ENCODE measurements around the gene ACOT9.
"Not testable (repeated sequence)": the region's sequence is repeated elsewhere in the genome, so short reads cannot be mapped to it uniquely, and the experiment has no call there.

ACOT9 gene, protein sequence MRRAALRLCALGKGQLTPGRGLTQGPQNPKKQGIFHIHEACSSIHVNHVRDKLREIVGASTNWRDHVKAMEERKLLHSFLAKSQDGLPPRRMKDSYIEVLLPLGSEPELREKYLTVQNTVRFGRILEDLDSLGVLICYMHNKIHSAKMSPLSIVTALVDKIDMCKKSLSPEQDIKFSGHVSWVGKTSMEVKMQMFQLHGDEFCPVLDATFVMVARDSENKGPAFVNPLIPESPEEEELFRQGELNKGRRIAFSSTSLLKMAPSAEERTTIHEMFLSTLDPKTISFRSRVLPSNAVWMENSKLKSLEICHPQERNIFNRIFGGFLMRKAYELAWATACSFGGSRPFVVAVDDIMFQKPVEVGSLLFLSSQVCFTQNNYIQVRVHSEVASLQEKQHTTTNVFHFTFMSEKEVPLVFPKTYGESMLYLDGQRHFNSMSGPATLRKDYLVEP

DNA sequence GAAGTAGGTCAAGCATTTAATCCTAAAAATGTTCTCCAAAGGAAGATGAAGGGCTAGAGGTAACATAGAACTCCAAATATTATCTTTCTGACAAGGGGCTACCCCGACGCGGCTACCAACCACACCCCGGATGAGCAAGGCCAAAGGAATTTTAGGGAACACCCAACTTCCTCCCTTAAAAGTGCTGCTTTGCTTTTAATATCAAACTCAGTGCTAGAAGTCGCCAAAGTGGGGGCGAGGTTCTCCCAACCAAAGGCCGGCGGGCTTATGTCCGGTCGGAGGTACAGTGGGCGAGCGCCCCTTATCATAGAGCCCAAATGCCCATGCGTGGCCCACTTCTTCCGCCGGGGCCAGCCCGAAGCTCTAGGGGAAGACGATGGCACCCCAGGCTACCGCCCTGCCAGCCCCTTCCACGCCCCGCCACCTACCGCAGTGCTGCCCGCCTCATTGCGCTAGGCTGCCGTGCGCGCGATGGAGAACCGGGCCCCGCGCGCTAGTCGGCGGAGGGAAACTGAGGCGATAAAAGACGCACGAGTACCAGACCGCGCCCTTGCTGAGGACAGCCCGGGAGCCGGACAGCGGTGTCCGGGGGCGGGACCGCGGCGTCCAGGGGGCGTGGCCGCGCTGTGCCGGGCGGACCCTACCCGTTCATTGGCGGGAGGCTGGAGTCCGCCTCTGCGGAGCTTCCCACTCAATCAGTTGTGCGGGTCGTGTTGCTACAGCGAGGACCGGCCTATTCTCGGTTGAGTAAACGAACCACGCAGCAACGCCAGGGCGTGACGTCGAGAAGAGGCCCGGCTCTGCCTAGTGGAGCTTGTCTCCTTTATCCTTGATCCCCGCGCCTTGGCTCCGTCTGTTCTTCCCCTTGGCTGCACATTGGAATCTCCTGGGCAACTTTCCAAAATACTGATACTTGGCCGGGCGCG lies at the start of gene ACOT9:
Gene ACOT9, minus strand, starts transcription at position 580 of the 926 bp plus-strand sequence. Its CDS starts 132 bp downstream, at position 448.
- peak; percentile 45 for DNase-seq

DNA sequence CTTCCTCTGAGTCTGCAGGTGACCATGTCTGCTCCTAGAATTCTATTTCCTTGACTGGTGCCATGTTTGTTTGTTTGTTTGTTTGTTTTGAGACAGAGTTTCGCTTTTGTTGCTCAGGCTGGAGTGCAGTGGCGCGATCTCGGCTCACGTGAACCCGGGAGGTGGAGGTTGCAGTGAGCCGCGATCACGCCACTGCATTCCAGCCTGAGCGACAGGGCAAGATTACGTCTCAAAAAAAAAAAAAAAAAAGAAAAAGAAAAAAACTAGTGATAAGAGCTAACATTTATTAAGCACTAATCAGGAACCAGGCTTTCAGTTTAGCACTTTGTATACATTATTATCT lies 47.0 kb upstream of the ACOT9 start:
- DNase-seq = no peak

DNA sequence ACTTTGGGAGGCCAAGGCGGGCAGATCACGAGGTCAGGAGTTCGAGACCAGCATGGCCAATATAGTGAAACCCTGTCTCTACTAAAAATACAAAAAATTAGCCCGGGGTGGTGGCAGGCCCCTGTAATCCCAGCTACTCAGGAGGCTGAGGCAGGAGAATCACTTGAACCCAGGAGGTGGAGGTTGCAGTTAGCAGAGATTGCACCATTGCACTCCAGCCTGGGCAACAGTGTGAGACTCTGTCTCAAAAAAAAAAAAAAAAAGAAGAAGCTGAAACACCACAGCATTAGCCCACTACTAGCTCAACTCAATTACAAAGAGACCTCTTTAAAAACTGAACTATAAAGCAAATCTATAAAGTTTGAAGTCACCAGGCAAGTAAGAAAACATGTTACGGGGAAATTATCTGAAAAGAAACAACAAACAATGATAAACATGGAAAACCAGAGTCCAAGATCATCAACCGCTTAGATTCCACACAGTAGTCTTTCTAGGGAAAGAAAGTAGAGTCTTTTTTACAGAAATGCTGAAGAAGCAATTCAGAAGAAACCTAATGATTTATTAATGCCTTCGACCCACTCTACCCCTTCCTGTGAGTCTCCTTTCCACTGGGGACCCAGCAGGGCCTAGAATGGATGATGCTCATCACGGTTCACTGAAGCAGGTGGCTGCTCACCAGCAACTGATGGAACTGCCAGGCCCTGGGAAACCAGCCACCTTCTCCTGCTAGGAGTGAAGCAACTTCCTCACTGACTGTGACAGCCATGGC lies 46.5 kb upstream of the ACOT9 start:
- no peak for DNase-seq

DNA sequence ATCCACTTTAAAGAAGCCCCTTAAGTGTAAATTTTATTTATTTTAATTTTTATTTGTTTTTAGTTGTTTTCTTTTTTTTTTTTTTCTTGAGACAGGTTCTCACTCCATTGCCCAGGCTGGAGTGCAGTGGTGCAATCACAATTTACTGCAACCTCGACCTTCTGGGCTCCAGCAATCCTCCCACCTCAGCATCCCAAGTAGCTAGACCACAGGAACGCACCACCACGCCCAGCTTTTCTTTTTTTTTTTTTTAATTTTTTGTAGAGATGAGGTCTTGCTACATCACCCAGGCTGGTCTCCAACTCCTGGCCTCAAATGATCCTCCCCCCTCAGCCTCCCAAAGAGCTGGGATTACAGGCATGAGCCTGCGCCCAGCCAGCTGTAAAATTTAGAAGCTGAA lies 45.9 kb upstream of the ACOT9 start:
- no peak for DNase-seq

DNA sequence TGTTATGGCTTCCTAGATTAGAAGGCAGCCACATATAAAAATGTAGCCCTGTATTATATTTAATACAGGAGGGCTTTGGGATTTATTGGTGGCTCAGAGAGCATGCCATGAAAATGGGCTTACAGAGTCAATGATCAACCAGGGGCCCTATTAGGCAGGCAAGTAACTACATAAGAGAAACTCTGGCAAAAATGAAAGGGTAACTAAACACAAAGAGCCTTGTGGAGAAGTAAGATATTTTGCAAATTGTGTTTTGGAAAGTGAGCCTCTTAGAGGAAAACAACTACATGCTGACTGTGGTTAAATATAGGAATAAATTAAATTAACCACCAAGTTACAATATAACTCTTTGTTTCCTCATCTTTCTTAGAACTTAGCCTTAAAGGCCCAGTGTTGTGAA lies 45.4 kb upstream of the ACOT9 start:
- DNase-seq = no peak

DNA sequence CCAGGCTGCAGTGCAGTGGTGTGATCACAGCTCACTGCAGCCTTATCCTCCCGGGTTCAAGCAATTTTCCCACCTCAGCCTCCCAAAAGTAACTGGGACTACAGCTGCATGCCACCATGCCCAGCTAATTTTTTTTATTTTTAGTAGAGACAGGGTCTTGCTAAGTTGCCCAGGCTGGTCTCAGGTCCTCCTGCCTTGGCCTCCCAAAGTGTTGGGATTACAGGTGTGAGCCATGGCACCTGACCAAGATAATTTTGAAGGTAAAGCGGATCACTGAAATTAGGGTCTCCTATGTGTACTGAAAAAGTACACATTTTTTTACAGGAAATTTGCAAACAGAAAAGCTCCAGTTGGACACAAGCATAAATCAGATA lies 44.7 kb upstream of the ACOT9 start:
- no peak for DNase-seq

DNA sequence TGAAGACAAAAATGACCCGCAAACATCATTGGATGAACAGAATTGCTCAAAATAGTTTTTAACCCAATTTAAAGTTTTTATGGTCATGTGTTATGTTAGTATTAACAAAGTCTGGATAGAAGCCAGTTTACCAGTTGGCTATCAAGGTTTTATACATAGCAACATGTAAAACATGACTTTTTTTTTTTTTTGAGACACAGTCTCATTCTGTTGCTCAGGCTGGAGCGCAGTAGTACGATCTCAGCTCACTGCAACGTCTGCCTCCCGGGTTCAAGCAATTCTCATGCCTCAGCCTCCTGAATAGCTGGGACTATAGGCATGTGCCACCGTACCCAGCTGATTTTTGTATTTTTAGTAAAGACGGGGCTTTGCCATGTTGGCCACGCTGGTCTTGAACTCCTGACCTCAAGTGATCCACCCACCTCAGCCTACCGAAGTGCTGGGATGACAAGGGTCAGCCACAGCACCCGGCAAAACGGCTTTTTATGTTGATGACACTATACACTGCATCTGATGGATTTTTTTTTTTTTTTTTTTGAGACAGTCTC lies 43.3 kb upstream of the ACOT9 start:
- DNase-seq = no peak

DNA sequence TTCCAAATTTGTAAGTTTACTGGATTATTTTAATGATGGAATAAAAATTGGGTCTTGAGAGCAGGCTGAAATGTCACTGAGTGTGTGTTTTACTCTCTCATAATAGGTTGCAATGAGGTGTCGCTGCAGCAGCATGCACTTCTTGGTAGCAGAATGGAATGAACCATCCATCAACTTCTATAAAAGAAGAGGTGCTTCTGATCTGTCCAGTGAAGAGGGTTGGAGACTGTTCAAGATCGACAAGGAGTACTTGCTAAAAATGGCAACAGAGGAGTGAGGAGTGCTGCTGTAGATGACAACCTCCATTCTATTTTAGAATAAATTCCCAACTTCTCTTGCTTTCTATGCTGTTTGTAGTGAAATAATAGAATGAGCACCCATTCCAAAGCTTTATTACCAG lies 42.5 kb upstream of the ACOT9 start:
- DNase-seq = no peak

DNA sequence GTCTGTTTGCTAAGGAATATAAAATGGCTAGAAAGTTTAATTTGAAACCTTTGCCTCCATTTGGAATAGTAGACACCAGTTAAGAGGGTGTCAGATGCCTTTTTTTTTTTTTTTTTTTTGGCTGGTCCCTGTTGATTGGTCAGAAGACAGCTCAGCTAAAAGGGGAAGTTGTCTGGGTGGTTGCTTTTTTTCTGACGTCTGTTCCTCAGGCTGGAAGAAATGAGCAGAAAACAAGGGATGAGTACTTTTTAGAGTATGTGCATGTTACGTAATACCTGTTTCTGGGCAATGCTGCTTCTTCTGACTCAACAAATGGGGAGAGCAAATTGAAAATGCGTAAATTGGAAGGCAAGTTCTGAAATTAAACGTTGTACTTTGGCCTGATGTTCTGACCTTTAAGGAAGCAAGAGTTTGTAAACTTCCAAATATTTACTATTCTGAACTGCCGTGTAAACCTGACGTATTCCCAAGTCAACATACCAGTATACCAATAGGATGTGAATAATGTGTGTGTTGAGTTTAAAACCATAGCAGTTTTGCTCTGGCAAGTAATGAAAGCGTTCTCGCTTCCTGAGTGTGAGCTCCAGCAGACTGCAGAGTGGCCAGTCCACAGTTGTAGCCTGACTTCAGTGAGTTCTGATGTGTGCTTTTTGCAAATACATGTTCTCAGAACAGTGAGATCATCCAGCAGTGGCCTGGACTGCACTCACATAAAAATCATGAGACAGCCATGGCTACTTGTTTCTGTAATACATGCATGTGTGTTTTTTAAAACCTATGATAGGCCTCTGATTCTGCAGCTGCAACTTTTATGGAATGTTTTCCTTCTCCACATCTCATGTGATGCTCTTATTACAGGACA lies 41.6 kb upstream of the ACOT9 start:
- peak; percentile 1 for DNase-seq

DNA sequence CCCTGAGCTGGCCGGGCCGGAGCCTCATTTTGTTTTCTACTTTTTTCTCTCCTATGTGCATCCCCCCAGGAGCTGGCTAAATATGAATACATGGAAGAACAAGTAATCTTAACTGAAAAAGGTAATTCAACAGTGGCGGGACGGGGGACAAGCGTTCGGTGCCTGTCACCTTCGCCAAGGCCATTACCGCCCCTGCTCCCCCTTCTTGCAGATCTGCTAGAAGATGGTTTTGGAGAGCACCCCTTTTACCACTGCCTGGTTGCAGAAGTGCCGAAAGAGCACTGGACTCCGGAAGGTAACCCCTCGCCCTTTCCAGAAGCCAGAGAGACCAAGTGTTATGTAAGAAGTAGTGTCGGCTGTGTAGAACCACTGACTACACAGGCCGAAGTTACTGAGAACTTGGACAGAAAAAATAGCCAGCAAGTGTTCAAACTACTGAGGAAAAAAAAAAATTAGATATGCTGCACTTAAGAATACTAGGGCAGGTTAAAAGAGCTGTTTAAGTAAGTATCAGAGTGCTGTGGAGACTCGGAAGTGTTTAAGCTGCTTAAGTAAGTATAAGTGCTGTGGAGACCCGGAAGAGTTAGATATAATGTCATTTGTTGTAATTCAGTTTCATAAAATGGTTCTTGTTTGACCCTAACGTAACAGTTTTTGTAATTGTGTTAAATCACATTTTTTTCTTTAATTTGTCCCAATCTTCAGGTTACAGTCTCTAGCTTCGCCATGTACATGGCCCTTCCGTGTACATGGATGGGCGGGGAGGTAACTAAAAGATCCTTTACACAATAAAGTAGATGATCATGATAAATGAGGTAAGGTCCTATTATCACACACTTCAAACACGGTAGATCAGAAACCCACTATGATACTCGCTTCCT lies 40.8 kb upstream of the ACOT9 start:
- DNase-seq = peak; percentile 1

DNA sequence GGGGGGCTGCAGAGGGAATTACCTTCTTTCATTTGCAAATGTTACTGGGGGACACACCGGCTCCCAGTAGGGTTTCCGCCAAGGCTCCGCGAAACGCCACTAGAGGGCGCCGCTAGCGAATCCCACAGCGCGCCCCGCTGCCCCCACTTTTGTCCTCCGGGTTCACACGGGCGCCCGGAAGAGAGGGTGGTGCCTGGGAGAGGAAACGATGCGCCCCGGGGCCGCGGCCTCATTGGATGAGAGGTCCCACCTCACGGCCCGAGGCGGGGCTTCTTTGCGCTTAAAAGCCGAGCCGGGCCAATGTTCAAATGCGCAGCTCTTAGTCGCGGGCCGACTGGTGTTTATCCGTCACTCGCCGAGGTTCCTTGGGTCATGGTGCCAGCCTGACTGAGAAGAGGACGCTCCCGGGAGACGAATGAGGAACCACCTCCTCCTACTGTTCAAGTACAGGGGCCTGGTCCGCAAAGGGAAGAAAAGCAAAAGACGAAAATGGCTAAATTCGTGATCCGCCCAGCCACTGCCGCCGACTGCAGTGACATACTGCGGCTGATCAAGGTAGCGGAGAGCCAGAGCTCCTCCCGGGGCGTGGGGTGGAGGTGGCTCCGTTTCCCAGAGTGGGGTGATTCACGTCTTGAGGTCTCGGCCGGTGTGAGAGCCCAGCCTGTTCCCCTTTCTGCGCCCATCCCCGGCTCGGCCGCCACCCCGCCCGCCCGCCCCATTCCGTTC lies 40.0 kb upstream of the ACOT9 start, which contains the start of gene SAT1:
Gene SAT1, plus strand, starts transcription at position 311 of the 726 bp plus-strand sequence. Its CDS starts 179 bp downstream, at position 490.
- peak; percentile 74 for DNase-seq

DNA sequence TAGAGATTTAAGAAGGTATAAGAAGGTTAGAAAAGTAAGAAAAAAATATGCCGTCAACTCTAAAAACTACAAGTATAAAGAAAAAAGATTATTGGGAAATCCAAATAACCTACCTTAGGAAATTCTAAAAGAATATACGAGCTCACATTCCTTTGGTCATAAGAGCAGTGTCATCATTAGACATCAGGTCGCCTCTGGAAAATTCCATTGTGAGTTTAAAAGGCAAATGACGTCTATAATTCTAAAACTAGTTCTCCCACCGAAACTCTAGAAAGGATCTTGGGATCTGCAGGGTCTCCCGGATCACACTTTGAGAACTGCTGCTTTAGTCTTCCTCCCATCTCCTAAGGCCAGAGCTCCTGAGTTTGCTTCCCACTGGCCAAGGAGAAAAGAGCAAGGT lies 39.4 kb upstream of the ACOT9 start:
- no peak for DNase-seq

DNA sequence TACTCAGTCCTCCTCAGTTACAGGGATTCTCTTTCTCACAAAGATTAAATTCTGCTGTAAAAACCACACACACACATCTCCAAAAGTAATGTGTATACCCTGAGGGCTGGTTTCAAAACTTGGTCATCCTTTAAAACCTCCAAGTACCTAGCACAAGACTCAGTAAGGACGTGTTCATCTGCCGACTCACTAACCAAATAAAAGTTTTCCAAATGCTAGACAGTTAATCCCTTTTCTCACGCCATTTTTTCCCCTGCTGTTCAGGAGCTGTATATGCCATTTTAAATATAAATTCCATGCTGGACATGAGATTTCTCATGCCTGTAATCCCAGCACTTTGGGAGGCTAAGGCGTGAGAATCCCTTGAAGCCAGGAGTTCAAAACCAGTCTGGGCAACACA lies 35.9 kb upstream of the ACOT9 start:
- no peak for DNase-seq

DNA sequence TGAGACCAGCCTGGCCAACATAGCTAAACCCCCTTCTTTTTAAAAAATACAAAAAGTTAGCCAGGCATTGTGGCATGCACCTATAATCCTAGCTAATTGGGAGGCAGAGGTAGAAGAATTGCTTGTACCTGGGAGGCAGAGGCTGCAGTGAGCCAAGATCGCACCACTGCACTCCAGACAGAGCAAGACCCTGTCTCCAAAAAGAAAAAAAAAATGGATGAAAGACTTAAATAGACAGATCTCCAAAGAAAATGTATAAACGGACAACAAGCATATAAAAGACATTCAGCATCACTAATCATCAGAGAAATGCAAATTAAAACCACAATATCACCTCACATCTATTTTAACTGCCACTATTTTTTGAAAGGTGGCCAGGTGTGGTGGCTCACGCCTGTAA lies 33.3 kb upstream of the ACOT9 start:
- no peak for DNase-seq

DNA sequence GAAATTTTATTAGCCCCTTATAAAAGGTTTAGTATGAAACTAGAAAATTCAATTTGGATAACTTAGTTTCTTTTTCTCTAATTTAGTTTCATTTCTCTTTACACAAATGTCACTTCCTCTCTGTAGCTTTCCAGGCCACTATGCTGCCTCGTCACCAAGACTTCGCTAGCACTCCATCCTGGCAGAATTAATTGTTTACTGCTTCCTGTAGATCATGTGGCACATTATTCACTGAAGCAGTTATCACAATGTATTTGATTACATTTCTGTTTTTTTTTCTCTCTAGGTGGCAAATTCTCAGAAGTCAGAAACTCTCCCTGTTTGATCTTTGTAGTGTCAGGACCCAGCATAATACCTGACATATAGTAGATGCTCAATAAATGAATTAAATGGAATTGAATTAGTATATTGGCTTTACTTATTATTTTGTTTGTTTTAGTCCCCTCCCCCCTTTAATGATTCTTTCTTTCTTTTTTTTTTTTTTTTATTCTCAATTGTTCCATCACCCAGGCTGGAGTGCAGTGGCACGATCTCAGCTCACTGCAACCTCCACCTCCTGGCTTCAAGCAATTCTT lies 30.6 kb upstream of the ACOT9 start:
- no peak for DNase-seq

DNA sequence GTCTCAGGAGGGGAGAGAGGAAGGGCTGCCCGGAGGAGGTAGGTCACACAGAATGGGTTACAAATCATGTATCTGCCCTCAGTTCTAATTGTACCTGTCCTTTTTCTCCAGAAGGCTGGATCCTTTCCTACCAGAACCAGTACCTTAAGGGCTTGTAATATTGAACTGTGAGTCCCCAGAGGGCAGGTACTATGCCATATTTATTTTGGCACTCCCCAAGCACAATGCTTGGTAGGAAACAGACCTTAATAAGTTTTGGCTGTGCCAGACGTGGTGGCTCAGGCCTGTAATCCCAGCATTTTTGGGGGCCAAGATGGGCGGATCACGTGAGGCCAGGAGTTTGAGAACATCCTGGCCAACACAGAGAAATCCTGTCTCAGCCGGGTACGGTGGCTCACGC lies 28.0 kb upstream of the ACOT9 start:
- not testable (repeated sequence) for DNase-seq

DNA sequence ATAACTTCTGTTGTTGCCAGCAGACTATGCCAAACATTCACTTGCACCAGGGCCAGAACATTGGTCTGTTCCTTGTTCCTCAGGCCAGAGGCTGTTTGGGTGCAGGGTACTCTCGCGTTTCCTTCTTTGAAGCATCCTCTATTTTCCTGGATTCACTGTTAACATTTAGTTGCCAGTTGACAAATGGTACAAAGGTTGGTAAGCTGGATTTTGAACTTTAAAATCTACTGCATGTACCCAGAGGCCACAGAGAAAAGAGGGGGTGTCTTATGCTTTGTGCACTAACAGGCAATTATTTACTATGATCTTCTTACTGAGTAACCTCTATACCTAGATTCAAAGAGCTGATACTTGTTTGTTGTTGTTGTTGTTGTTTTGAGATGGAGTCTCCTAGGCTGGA lies 27.1 kb upstream of the ACOT9 start:
- DNase-seq = no peak

DNA sequence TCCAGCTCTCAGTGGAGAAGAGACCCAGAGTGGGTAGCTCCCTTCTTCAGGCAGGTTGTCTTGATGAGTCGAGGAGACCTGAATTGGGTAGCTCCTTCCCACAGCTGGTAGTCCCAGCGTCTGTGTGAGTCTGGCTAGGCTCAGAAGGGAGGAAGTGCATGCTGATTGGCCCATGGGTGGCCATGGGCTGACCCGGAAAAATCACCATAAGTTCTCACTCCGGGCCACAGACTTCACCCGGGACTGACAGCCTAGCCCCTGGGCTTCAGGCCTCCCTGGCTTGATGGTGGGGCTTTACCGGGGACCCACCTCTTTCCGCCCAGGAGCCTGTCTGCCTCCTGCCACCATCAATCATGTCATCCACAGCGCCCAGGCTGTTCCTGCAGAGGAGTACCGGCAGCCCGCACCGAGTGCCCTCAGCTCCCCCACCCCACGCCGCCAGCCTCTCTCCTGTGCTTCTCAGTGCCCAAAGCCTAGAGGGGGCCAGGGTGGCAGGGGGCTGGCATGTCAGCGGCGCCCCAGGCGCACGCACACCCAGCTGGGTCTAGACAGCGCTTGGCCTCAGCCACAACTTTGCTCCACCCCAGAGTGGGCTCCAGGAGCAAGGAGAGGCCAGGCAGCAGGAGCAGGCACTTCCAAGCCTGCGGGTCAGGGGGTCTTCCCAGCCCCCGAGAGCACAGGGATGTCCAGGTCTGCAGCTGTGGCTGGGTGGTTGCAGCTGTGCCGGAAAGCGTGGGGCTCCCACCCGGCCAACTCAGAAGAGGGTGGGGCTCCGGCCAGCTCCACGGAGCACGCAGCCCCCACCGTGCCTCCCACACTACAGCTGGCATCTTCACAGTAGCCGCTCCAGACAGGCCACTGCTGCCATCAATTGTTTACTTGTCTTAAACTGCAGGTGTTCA lies 23.8 kb upstream of the ACOT9 start:
- no peak for DNase-seq

DNA sequence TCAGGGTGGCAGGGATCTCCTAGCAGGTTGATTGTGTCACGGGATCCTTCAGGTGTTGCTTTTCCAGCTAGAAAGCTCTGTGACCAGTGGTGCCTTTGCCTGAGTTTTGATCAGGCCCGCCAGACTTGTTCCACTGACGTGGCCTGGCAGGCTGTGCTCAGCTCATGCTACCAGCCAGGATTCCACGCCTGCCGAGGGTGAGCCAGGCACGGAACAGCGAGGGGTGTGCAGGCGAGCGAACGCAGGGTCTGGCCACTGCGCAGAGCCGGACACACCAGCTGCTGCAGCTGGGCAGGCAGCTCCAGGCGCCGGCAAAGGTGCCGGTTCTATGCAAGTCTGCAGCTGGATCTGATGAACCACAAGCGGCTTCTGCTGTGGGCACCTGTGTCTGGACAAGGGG lies 22.8 kb upstream of the ACOT9 start:
- no peak for DNase-seq
